Esophagus muscularis mucosa (tissue), 4 donors: ENCODE data around the gene EEF2K.

ENCODE experiments used
- CTCF ChIP-seq, 3 experiments: fragments of 200-600 bp in 2 of 3; fragments of 450-650 bp in 1 of 3; sonication (generic) in 2 of 3; IDR thresholded peaks; one replicate each; pipeline ENCODE4 v1.5.1; 2017 to 2019; ENCODE audit warnings: antibody characterized with exemption in 3 of 3, mild to moderate bottlenecking in 2 of 3, moderate library complexity in 1 of 3
- EP300 ChIP-seq: sonication (generic); formaldehyde crosslinking; IDR thresholded peaks from one replicate; pipeline ENCODE4 v1.6.1; 2017; ENCODE audit warnings: antibody characterized with exemption
- POLR2A ChIP-seq: fragments of 450-650 bp; IDR thresholded peaks from one replicate; pipeline ENCODE4 v1.6.1; 2017; ENCODE audit warnings: antibody characterized with exemption, moderate library complexity, mild to moderate bottlenecking, low read depth
- POLR2AphosphoS5 ChIP-seq, 2 donors: sonication (generic); formaldehyde crosslinking; IDR thresholded peaks; one replicate each; pipeline ENCODE4 v1.6.1; 2017; ENCODE audit warnings: antibody characterized with exemption in 2 of 2

GRCh38 chr16:22225060-22225459 lies 19.0 kb downstream of the EEF2K start:
- TF ChIP-seq CTCF (IDR thresholded peaks at IDR 0.05) (no peak), POLR2AphosphoS5 (IDR thresholded peaks at IDR 0.05) (no peak), EP300 (no peak), POLR2A (no peak)
